ENCODE results near the gene LRRC51.

DNA sequence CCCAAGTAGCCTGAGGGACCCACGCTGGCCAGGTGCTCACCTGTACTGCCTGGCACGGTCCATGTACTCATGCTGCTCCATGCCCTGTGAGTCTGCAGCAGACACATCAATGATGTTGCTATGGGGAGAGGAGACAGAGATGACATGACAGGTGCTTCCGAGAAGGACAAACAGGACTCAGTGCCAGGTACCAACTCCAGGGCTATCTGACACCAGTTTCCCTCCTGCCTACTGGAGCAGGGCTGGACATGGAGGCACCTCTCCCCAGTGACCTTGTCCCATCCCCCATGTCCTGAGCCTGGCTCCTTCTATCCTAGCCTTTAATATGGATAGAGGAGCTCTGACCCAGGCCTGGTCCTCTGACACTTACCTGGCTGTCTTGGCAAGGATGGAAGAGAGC, 18.1 kb downstream of the LRRC51 start:
- TF ChIP-seq, protein P1, sequence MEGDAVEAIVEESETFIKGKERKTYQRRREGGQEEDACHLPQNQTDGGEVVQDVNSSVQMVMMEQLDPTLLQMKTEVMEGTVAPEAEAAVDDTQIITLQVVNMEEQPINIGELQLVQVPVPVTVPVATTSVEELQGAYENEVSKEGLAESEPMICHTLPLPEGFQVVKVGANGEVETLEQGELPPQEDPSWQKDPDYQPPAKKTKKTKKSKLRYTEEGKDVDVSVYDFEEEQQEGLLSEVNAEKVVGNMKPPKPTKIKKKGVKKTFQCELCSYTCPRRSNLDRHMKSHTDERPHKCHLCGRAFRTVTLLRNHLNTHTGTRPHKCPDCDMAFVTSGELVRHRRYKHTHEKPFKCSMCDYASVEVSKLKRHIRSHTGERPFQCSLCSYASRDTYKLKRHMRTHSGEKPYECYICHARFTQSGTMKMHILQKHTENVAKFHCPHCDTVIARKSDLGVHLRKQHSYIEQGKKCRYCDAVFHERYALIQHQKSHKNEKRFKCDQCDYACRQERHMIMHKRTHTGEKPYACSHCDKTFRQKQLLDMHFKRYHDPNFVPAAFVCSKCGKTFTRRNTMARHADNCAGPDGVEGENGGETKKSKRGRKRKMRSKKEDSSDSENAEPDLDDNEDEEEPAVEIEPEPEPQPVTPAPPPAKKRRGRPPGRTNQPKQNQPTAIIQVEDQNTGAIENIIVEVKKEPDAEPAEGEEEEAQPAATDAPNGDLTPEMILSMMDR (IDR thresholded peaks at IDR 0.05), result no peak
- TF ChIP-seq, protein P2, sequence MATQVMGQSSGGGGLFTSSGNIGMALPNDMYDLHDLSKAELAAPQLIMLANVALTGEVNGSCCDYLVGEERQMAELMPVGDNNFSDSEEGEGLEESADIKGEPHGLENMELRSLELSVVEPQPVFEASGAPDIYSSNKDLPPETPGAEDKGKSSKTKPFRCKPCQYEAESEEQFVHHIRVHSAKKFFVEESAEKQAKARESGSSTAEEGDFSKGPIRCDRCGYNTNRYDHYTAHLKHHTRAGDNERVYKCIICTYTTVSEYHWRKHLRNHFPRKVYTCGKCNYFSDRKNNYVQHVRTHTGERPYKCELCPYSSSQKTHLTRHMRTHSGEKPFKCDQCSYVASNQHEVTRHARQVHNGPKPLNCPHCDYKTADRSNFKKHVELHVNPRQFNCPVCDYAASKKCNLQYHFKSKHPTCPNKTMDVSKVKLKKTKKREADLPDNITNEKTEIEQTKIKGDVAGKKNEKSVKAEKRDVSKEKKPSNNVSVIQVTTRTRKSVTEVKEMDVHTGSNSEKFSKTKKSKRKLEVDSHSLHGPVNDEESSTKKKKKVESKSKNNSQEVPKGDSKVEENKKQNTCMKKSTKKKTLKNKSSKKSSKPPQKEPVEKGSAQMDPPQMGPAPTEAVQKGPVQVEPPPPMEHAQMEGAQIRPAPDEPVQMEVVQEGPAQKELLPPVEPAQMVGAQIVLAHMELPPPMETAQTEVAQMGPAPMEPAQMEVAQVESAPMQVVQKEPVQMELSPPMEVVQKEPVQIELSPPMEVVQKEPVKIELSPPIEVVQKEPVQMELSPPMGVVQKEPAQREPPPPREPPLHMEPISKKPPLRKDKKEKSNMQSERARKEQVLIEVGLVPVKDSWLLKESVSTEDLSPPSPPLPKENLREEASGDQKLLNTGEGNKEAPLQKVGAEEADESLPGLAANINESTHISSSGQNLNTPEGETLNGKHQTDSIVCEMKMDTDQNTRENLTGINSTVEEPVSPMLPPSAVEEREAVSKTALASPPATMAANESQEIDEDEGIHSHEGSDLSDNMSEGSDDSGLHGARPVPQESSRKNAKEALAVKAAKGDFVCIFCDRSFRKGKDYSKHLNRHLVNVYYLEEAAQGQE (IDR thresholded peaks at IDR 0.05; ENCODE audit: insufficient read depth in 1 of 2, low read depth in 2 of 2, low read length in 1 of 2), result no peak
- no peak for TF ChIP-seq POLR2AphosphoS5 (IDR thresholded peaks at IDR 0.05; ENCODE audit: low read depth, low read length)
- TF ChIP-seq TCF7L2 (IDR thresholded peaks at IDR 0.05; ENCODE audit: low read depth, low read length), result no peak
